Pancreas (tissue), 10 donors: ENCODE data around the gene USP25. TPM values are rescaled to one million over a fixed set of nuclear protein-coding genes. Genes with fewer than 3 reads are reported as not detected.

Experiments used
- ATAC-seq, 4 donors: fragments of 200-7000 bp; cut with Tn5 transposase; one replicate each; pipeline versions ENCODE4 v1.8.0 to v1.9.1; 2020; ENCODE audit warnings: mild to moderate bottlenecking in 4 of 4, moderate library complexity in 4 of 4
- DNase-seq, 6 donors: peaks; one replicate each; pipeline ENCODE4 v3.0.0-alpha.2; 2020
- FAIRE-seq: peaks from 2 replicates; lab custom pipeline; 2012; peaks lifted over from hg19 to GRCh38; lab: Jason Lieb, UNC
- H3K27ac ChIP-seq, 4 donors: fragments of 200-600 bp; sonication (generic); 1 replicate in 3 of 4; 2 replicates in 1 of 4; pipeline versions ENCODE4 v1.5.0 to v1.8.0; 2020
- H3K27me3 ChIP-seq, 4 donors: fragments of 200-600 bp; one replicate each; pipeline ENCODE4 v1.8.0; 2021
- H3K36me3 ChIP-seq, 3 donors: fragments of 200-600 bp; sonication (generic) in 1 of 3; one replicate each; pipeline versions ENCODE4 v1.5.0 to v1.8.0; 2020 to 2021
- H3K4me1 ChIP-seq, 3 donors: fragments of 200-600 bp; one replicate each; pipeline ENCODE4 v1.8.0; 2021
- H3K4me3 ChIP-seq, 4 donors: fragments of 200-600 bp; sonication (generic) in 2 of 4; one replicate each; pipeline versions ENCODE4 v1.5.0 to v1.8.0; 2020 to 2021
- H3K9me3 ChIP-seq, 4 donors: fragments of 200-600 bp; one replicate each; pipeline ENCODE4 v1.8.0; 2021
- CTCF ChIP-seq, 4 donors: fragments of 200-600 bp; sonication (generic) in 3 of 4; IDR thresholded peaks; one replicate each; pipeline versions ENCODE4 v1.5.0 to v1.8.0; 2021; ENCODE audit warnings: antibody characterized with exemption in 4 of 4
- WGBS, 2 donors: extraction: QIAGEN DNeasy Blood & Tissue Kit; methylation state at CpG; one replicate each; pipeline ENCODE4 v1.1.7; 2013; 5-methylcytosine and 5-hydroxymethylcytosine counted together
- intact Hi-C, 3 donors: fragments of 100-400 bp; cut with DNase I; formaldehyde crosslinking; loops; one replicate each; pipeline versions ENCODE4 v1.11.1 to v1.14.2; 2022
- polyA plus RNA-seq, 2 donors: library from polyadenylated mRNA; stranded (reverse); fragments of 200-250 nt; gene quantifications; one replicate each; pipeline ENCODE4 v1.2.3, GENCODE V29; 2013
- total RNA-seq, 6 donors: library from RNA; stranded (reverse); fragmentation: NEBNext Ultra II Directional in 4 of 6; extraction: Animal tissue kit (Norgen Biotek cat#: 25700) in 4 of 6; gene quantifications; one replicate each; pipeline versions ENCODE4 v1.2.1 to v1.2.4, GENCODE V29; 2021 to 2023
- donor health status: healthy with polysubstance abuse.
- donor health status: DM: no; HTN: no; CAD: no; lungs with moderate emphysema.
- donor health status: DM: no; HTN: no; CAD: no.
- donor health status: control.
- donor health status: control.
- donor health status: Bipolar disorder and iron deficiency.
- donor health status: DM: yes; HTN: yes; CAD: no.
- donor health status: DM: no; HTN: no; CAD: no.
- donor health status: DM: no; HTN: no; CAD: no.
- donor health status: DM: yes; HTN: yes; CAD: no.

Gene USP25
- total and polyA plus RNA-seq, 8 donors: 4.3 to 24.8 (median 15.0) TPM

GRCh38 chr21:15730484-15731242 is 881 bp downstream of the USP25 start:
- WGBS, 2 donors: 0 to 1% methylated on average over 29 to 30 of the region's 30 CpGs

GRCh38 chr21:15731243-15731613 is 1.4 kb downstream of the USP25 start:
- no peak for DNase-seq
- no peak for FAIRE-seq
- Histone ChIP-seq H3K4me1 (peaks cover 4 to 21% (median 7%) of the 10 kb centered on the region in 3 donors), H3K36me3 (no peaks in the 10 kb centered on the region), H3K27ac (peak overlapping the region in 3 of 4 donors; percentile 86 to 97 (median 95)), H3K9me3 (no peaks in the 10 kb centered on the region), H3K27me3 (no peaks in the 10 kb centered on the region), H3K4me3 (peak overlapping the region; percentile 58 to 86 (median 68))
- WGBS, 2 donors: 4 to 6% methylated on average over 4 of the region's 4 CpGs
- no peak for TF ChIP-seq CTCF (IDR thresholded peaks at IDR 0.05)
- intact Hi-C loops: no loop called here
- peak in 1 of 4 donors; percentile 8 for ATAC-seq

More at GRCh38 chr21:15730484-15731242, 881 bp downstream of the USP25 start:
- ATAC-seq: peak in 2 of 4 donors; percentile 10 to 28
- peak overlapping the region; percentile 58 to 86 (median 68) for H3K4me3 ChIP-seq
- FAIRE-seq: no peak
- peaks cover 4 to 21% (median 7%) of the 10 kb centered on the region in 3 donors for H3K4me1 ChIP-seq
- peak overlapping the region; percentile 69 to 97 (median 90) for H3K27ac ChIP-seq
- no peaks in the 10 kb centered on the region for H3K27me3 ChIP-seq
- no peak for TF ChIP-seq CTCF (IDR thresholded peaks at IDR 0.05)
- intact Hi-C loops: no loop called here
- peak in 2 of 6 donors; percentile 31 to 86 for DNase-seq
- H3K9me3 ChIP-seq: no peaks in the 10 kb centered on the region
- no peaks in the 10 kb centered on the region for H3K36me3 ChIP-seq

GRCh38 chr21:15732290-15732995 is 2.7 kb downstream of the USP25 start:
- WGBS, 2 donors: 4 to 9% methylated on average over 6 of the region's 6 CpGs
- intact Hi-C loops: no loop called here
- H3K27ac ChIP-seq: peak overlapping the region in 2 of 4 donors; percentile 95 to 97
- no peak for DNase-seq
- peaks cover 4 to 21% (median 9%) of the 10 kb centered on the region in 3 donors for H3K4me1 ChIP-seq
- peak overlapping the region in 3 of 4 donors; percentile 7 to 86 (median 67) for H3K4me3 ChIP-seq
- peak; percentile 97 for FAIRE-seq
- ATAC-seq: peak in 3 of 4 donors; percentile 17 to 53 (median 32)
- no peak for TF ChIP-seq CTCF (IDR thresholded peaks at IDR 0.05)
- H3K27me3 ChIP-seq: no peaks in the 10 kb centered on the region
- no peaks in the 10 kb centered on the region for H3K9me3 ChIP-seq
- H3K36me3 ChIP-seq: no peaks in the 10 kb centered on the region

GRCh38 chr21:15732996-15733329 is 3.2 kb downstream of the USP25 start:
- no peak for TF ChIP-seq CTCF (IDR thresholded peaks at IDR 0.05)
- peaks cover 4 to 21% (median 9%) of the 10 kb centered on the region in 3 donors for H3K4me1 ChIP-seq
- WGBS, 2 donors: 0 to 9% methylated on average over 3 of the region's 3 CpGs
- H3K36me3 ChIP-seq: no peaks in the 10 kb centered on the region
- ATAC-seq: no peak
- H3K27me3 ChIP-seq: no peaks in the 10 kb centered on the region
- no peak for DNase-seq
- no peak for FAIRE-seq
- peak overlapping the region in 2 of 4 donors; percentile 67 to 86 for H3K4me3 ChIP-seq
- intact Hi-C loops: no loop called here
- H3K9me3 ChIP-seq: no peaks in the 10 kb centered on the region
- peak overlapping the region in 1 of 4 donors; percentile 97 for H3K27ac ChIP-seq
